Stimulated activated naive CD4-positive, alpha-beta T cell treated with Interleukin-2 at 50 U/mL for 16 hours (primary cell): ENCODE results near the gene DYRK1A.
"Not testable (repeated sequence)": the region's sequence is repeated elsewhere in the genome, so short reads cannot be mapped to it uniquely, and the experiment has no call there.

Source experiments
- DNase-seq: peaks from one replicate; lab custom pipeline; 2025; lab: John Stamatoyannopoulos, UW

The DYRK1A gene

DNA sequence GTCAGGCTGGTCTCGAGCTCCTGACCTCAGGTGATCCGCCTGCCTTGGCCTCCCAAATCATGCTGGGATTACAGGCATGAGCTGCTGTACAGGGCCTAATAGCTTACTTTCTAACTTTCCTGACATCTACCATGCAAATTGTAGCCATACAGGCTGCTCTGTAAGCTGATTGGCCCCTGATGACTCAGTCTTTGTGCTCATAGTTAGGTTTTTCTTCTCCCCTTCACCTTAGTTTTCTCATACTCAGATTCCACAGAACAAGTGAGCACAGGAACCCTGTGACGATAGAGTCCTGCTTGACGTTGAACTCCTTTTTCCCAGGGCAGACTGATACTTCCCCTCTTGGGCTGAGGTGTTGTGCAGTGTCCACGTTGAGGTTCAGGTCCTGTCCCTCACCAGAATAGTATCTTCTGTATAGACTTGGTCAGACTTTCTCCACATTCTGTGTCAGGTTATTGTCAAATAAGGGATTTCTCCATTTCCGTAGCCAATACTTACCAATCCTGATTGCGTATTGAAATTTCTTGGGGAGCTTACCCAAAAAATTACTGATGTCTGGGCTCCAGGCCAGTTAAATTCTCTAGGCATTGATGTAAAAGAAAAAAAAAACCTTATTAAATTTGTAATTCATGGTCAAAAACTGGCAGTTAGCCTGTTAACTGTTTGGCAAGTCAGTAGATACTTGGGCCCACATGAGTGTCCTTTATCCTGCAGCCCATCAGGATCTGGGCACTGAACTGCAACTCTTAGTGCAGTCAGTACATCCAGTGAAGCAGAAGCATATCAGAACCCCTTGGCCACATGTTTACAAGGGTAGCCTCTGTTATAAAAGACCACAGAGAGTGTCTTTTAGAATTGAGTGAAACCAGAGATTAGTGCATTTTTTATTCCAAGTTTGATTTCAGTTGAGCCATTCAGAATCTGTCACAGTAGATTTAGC lies 118.2 kb downstream of the DYRK1A start:
- DNase-seq, result no peak

DNA sequence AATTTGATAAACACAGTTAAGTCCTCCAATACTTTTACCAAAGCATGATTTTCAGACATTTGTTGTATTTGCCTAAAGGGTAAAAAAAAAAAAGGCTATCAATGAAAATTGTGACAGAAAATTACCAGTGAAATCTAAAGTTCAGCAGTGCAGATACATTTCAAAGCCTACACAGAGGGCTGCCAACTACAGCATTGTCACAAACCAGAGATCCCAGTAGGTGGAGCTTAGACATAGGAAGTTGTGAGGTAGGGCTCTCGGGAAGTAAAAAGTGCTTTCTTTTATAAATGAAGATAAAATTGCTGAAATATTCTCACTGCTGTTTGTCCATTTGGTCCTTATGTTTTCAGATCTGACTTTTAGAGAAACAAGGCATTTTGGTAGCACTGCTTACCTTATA lies 123.0 kb downstream of the DYRK1A start:
- DNase-seq, result no peak

GRCh38 chr21:37490084-37490483 lies 123.5 kb downstream of the DYRK1A start:
- DNase-seq, result no peak

GRCh38 chr21:37496972-37497371 lies 130.4 kb downstream of the DYRK1A start:
- no peak for DNase-seq

DNA sequence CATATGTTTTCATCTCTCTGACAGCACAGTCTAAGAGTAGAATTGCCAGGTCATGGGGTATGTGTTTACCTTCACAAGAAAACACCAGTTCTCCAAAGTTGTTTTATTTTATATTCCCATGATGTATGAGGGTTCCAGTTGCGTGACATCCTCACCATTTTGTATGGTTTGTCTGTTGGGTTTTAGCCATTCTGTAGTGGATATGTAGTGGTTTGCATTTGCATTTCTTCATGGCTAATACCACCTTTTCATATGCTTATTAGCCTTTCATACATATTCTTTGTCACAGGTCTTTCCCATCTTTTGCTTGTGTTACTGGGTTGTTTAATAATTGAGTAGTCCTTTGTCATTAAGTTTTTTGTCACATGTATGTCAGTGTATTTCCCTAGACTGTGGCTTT lies 132.1 kb downstream of the DYRK1A start:
- no peak for DNase-seq

DNA sequence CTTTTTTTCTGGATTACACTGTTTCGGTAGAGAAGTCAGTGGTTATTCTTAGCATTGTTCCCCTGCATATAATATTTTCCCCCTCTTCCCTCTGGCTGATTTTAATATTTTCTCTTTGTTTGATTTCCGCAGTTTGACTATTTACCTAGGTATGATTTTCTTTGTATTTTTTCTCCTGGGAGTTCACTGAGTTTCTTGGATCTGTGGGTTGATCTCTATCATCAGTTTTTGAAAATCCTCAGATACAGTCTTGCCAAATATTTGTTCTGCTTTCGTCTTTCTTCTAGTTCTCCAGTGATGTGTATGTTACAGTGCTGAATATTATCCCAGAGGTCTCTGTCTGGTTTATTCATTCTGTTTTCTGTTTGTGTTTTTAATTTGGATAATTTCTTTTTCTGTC lies 136.4 kb downstream of the DYRK1A start:
- no peak for DNase-seq

GRCh38 chr21:37503848-37504467 lies 137.4 kb downstream of the DYRK1A start:
- no peak for DNase-seq

- DNase-seq, result no peak
Measured at GRCh38 chr21:37505963-37506362, 139.4 kb downstream of the DYRK1A start.

DNA sequence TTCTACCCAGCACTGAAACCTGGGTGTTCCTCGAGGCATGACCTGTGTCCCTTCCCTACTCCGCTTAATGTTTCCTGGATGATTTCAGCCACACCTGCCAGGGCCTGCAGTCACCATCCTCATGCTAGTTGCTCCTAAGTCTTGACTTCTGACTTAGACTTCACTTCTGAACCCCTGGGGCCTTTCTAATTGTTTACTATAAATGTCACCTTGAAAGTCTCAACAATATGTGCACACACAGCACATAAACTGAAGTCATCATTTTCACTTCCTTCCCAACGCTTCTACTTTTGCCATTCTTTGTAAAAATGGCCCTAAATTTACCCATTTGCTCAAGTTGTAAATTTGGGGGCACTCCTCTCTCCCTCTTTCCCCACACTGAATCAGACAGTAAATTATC lies 141.1 kb downstream of the DYRK1A start:
- no peak for DNase-seq

GRCh38 chr21:37508341-37508740 lies 141.8 kb downstream of the DYRK1A start:
- no peak for DNase-seq

GRCh38 chr21:37509802-37510393 lies 143.3 kb downstream of the DYRK1A start:
- no peak for DNase-seq

DNA sequence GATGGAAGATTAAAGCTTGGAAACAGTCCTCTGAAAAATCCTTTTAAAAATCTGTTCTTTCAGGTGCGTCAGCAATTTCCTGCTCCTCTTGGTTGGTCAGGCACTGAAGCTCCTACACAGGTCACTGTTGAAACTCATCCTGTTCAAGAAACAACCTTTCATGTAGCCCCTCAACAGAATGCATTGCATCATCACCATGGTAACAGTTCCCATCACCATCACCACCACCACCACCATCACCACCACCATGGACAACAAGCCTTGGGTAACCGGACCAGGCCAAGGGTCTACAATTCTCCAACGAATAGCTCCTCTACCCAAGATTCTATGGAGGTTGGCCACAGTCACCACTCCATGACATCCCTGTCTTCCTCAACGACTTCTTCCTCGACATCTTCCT lies 145.3 kb downstream of the DYRK1A start:
- DNase-seq, result no peak

DNA sequence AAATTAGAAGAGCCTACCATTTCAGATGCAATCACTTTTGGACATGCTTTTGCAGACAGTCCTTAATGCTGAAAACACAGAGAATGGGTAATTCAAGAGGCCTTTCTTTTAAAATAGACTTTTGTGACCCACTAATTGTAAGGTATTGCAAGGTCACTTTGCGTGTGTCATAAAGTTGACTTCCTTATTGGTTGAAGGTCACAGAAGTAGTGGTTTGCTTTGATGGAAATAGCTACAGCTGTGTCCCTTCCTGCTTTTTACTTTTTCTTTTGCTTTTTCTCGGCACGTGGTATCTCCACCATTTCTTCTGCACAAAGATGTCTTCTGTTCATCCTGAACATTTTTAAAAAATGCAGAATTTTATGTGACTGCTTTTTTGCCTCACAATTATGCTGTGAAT lies 146.8 kb downstream of the DYRK1A start:
- DNase-seq, result no peak

DNA sequence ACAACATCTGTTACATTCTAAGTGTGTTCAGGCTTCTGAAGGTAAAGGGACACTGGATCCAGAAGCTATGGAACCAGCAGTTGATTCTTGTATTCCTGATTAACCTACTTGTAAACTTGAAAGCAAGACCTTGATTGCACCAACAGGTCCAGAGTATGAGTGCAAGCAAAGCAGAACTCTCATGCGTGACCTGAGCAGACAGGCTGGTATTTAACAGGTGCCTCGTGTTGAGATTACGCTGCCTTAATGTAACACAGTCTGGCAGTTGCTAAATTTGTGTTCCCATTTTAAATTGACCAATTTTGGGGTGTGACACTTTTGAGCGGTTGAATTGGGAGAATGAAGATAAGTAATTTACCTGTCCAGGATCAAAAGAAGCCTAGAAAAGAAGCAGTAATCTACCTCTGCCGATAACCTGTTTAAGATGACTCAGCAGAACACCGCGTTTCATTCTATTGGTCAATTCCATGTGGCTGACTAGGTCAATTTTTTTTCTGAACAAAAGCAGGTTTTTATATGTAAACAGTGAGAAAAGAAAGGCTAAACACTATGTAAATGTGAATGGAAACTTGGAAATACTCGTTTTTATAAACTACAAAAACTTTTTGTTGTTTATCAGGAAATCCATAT lies 147.6 kb downstream of the DYRK1A start:
- no peak for DNase-seq

- DNase-seq, result no peak
Measured at GRCh38 chr21:37516998-37517397, 150.4 kb downstream of the DYRK1A start.

DNA sequence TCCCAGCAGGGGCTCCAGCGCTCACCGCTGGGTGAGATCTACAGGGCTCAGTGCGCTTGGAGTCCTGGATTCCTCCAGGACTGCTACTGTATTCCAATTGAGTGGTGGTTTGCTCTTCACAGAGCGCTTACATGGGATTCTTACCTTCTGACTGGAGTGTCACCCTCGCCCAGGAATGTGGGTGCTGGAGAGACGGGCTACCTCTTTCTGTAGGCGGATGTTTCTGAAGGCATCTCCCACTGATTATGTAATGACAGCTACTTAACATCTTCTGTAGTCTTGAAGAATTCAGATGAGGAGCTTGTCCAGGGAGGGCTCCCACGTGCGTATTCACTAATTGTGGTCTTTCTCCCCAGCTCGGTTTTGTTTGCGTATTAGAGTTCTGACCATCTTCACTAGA lies 154.2 kb downstream of the DYRK1A start:
- DNase-seq, result no peak

DNA sequence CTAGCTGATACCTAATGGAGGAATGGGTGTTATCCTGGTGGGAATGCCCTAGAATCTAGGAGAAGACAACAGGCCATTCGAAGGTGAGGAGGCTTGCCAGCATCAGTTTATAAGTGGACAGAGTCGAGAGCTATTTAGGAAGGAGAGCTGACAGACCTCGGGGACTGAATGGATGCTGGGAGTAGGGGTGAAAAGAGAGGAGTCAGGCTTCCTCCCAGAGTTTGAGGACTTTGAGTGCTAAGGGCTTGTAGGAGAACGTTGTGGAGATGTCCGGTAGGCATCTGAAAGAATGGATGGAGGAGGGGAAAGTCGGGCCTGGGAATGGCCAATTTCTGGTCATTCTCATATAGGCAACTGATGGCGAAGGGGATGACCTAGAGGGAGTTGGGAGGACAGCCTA lies 155.1 kb downstream of the DYRK1A start:
- no peak for DNase-seq

GRCh38 chr21:37522641-37523295 lies 156.2 kb downstream of the DYRK1A start:
- no peak for DNase-seq

- DNase-seq, result not testable (repeated sequence)
Measured at GRCh38 chr21:37524944-37525343, 158.4 kb downstream of the DYRK1A start.

GRCh38 chr21:37525810-37526209 lies 159.2 kb downstream of the DYRK1A start:
- DNase-seq, result no peak

- no peak for DNase-seq
Measured at GRCh38 chr21:37527103-37527502, 160.5 kb downstream of the DYRK1A start.

GRCh38 chr21:37527716-37528115 lies 161.1 kb downstream of the DYRK1A start:
- no peak for DNase-seq
